ENCODE results near the gene ERG28. TPM values are rescaled to one million over a fixed set of nuclear protein-coding genes. Genes with fewer than 3 reads are reported as not detected.

Gene ERG28
- total and polyA plus RNA-seq, 2 of the 13 experiments (the other 11 are each of a cell fraction or from before 2014, with no cell fraction given): 27.3 to 32.3 TPM

DNA sequence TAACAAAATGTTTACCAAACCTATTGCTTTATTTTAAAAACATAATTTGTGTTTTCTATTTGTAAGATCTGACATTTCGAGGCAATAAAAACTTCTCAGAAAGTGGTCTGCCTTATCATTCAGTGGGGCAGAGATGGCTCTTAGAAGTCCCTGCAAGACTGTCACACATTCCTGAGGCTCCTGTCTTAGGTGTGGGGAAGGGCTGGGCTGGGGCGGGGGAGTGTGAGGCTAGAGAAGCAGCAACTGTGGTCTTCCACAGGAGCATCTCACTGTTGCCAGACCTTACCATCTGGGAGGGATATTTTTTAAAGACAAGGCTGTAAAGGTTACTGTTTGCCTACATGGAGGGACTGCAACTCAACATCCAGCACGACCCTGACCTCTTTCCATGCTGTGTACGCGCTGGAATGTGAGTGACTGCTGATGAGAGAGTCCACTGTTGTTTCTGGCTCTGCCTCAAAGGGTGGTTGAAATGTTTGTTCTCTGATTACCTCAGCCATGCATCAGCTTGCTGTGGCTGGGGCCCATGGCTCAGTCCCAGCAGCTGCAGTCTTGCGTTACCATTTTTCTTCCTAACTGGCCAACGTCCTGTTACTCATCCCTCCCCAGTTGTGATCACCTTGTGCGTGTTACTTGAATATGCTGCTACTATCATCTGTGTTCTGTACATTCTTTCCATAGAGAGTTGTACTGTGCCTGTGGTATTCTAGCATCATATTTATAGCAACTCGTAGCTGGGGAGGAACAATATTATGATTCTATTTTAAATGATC, 12.4 kb downstream of the ERG28 start (continued):
- TF ChIP-seq CEBPG (CRISPR knock-in tag; IDR thresholded peaks at IDR 0.05): peak; percentile 95
- peak; percentile 97 for TF ChIP-seq RXRB (CRISPR knock-in tag; IDR thresholded peaks at IDR 0.05; ENCODE audit: borderline replicate concordance)
- peak; percentile 84 for TF ChIP-seq MIER2 (CRISPR knock-in tag; IDR thresholded peaks at IDR 0.05)
- TF ChIP-seq HNF4G (IDR thresholded peaks at IDR 0.05; ENCODE audit: borderline replicate concordance, low read depth, low read length): peak; percentile 78
- peak; percentile 81; the same call in 1 of the 2 replicates for TF ChIP-seq HNF4G (CRISPR knock-in tag; IDR thresholded peaks at IDR 0.05; ENCODE audit: borderline replicate concordance, low read depth)
- peak; percentile 78 for TF ChIP-seq ZNF121 (CRISPR knock-in tag; IDR thresholded peaks at IDR 0.05)
- no peak; the same call in 1 of the 2 replicates for TF ChIP-seq MXD1 (CRISPR knock-in tag; IDR thresholded peaks at IDR 0.05)
- TF ChIP-seq ZNF562 (CRISPR knock-in tag; IDR thresholded peaks at IDR 0.05; ENCODE audit: borderline replicate concordance): no peak
- TF ChIP-seq HMGXB4 (CRISPR knock-in tag; IDR thresholded peaks at IDR 0.05; ENCODE audit: borderline replicate concordance in 1 of 2, low read depth in 1 of 2): peak in 1 of 2 experiments; percentile 75; a peak in 1 of 4 replicates
- TF ChIP-seq ZHX1 (CRISPR knock-in tag; IDR thresholded peaks at IDR 0.05; ENCODE audit: low read depth): peak; percentile 95
- no peak for TF ChIP-seq ARNT (IDR thresholded peaks at IDR 0.05)
- TF ChIP-seq CAMTA2 (CRISPR knock-in tag; IDR thresholded peaks at IDR 0.05; ENCODE audit: borderline replicate concordance): no peak
- TF ChIP-seq GLI4 (CRISPR knock-in tag; IDR thresholded peaks at IDR 0.05; ENCODE audit: borderline replicate concordance): no peak
- peak; percentile 82 for TF ChIP-seq ZNF350 (CRISPR knock-in tag; IDR thresholded peaks at IDR 0.05; ENCODE audit: borderline replicate concordance, low read depth)
- no peak; the same call in 1 of the 2 replicates for TF ChIP-seq ZFP90 (CRISPR knock-in tag; IDR thresholded peaks at IDR 0.05; ENCODE audit: borderline replicate concordance)
- TF ChIP-seq ZNF329 (CRISPR knock-in tag; IDR thresholded peaks at IDR 0.05; ENCODE audit: low read depth): no peak; the same call in none of the 2 replicates
- no peak for TF ChIP-seq IKZF1 (IDR thresholded peaks at IDR 0.05)
- TF ChIP-seq, protein P1, sequence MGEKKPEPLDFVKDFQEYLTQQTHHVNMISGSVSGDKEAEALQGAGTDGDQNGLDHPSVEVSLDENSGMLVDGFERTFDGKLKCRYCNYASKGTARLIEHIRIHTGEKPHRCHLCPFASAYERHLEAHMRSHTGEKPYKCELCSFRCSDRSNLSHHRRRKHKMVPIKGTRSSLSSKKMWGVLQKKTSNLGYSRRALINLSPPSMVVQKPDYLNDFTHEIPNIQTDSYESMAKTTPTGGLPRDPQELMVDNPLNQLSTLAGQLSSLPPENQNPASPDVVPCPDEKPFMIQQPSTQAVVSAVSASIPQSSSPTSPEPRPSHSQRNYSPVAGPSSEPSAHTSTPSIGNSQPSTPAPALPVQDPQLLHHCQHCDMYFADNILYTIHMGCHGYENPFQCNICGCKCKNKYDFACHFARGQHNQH (CRISPR knock-in tag; IDR thresholded peaks at IDR 0.05): peak; percentile 98
- no peak for TF ChIP-seq TOE1 (CRISPR knock-in tag; IDR thresholded peaks at IDR 0.05)
- TF ChIP-seq, protein P2, sequence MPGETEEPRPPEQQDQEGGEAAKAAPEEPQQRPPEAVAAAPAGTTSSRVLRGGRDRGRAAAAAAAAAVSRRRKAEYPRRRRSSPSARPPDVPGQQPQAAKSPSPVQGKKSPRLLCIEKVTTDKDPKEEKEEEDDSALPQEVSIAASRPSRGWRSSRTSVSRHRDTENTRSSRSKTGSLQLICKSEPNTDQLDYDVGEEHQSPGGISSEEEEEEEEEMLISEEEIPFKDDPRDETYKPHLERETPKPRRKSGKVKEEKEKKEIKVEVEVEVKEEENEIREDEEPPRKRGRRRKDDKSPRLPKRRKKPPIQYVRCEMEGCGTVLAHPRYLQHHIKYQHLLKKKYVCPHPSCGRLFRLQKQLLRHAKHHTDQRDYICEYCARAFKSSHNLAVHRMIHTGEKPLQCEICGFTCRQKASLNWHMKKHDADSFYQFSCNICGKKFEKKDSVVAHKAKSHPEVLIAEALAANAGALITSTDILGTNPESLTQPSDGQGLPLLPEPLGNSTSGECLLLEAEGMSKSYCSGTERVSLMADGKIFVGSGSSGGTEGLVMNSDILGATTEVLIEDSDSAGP (CRISPR knock-in tag; IDR thresholded peaks at IDR 0.05; ENCODE audit: borderline replicate concordance): peak; percentile 63
- TF ChIP-seq ZNF460 (CRISPR knock-in tag; IDR thresholded peaks at IDR 0.05; ENCODE audit: borderline replicate concordance): no peak; the same call in 1 of the 2 replicates
- TF ChIP-seq MLLT10 (CRISPR knock-in tag; IDR thresholded peaks at IDR 0.05): no peak

Data from HepG2 (cell line).